Stomach smooth muscle (tissue), 2 donors: ENCODE results near the gene GPR176.

Experiments used
- H3K27ac ChIP-seq: one replicate; pipeline ENCODE4 v1.7.0; 2013; ENCODE audit warnings: mild to moderate bottlenecking, low read length, inconsistent platforms
- H3K27me3 ChIP-seq, 2 donors: one replicate each; pipeline ENCODE4 v1.7.0; 2013; ENCODE audit warnings: low read length in 2 of 2; ENCODE audit not compliant: insufficient read depth in 2 of 2, control insufficient read depth in 1 of 2
- H3K36me3 ChIP-seq, 2 donors: one replicate each; pipeline ENCODE4 v1.7.0; 2013; ENCODE audit warnings: low read length in 2 of 2; ENCODE audit not compliant: control insufficient read depth in 2 of 2, insufficient read depth in 2 of 2
- H3K4me1 ChIP-seq: one replicate; pipeline ENCODE4 v1.7.0; 2013; ENCODE audit warnings: low read length; ENCODE audit not compliant: control insufficient read depth, insufficient read depth
- H3K4me3 ChIP-seq, 2 donors: one replicate each; pipeline ENCODE4 v1.7.0; 2013; ENCODE audit warnings: low read length in 2 of 2
- H3K9ac ChIP-seq, 2 donors: one replicate each; pipeline ENCODE4 v1.7.0; 2013; ENCODE audit warnings: low read length in 2 of 2, mild to moderate bottlenecking in 1 of 2
- H3K9me3 ChIP-seq, 2 donors: one replicate each; pipeline ENCODE4 v1.7.0; 2013; ENCODE audit warnings: low read length in 2 of 2; ENCODE audit not compliant: control insufficient read depth in 2 of 2
- donor health status: healthy.
- donor health status: Pancreatic carcinoma.

The GPR176 gene

GRCh38 chr15:39859636-39860035 lies 60.4 kb downstream of the GPR176 start:
- H3K9me3 ChIP-seq = no peaks in the 10 kb centered on the region
- H3K9ac ChIP-seq = no peak overlapping the region
- H3K27ac ChIP-seq = no peak overlapping the region
- no peaks in the 10 kb centered on the region for H3K36me3 ChIP-seq
- no peak overlapping the region for H3K4me3 ChIP-seq
- no peaks in the 10 kb centered on the region for H3K27me3 ChIP-seq
- no peaks in the 10 kb centered on the region for H3K4me1 ChIP-seq

DNA sequence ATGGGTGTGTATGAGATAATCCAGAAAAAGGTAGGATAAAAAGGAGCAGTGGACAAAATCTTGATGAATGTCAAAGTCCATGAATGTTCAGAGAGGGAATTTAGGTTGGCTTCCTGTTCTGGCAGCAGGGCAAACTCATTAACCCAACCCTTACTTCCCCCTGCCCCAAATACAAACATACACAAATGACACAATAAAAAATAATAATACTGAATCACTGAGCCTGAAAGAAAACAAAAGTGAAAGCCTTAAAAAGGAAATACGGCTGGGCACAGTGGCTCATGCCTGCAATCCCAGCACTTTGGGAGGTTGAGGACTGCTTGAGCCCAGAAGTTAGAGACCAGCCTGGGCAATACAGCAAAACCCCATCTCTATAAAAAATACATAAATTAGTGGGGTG lies 62.9 kb downstream of the GPR176 start:
- H3K36me3 ChIP-seq = no peaks in the 10 kb centered on the region
- no peaks in the 10 kb centered on the region for H3K4me1 ChIP-seq
- H3K27ac ChIP-seq = no peak overlapping the region
- H3K27me3 ChIP-seq = no peaks in the 10 kb centered on the region
- H3K9ac ChIP-seq = no peak overlapping the region
- H3K4me3 ChIP-seq = no peak overlapping the region
- no peaks in the 10 kb centered on the region for H3K9me3 ChIP-seq

DNA sequence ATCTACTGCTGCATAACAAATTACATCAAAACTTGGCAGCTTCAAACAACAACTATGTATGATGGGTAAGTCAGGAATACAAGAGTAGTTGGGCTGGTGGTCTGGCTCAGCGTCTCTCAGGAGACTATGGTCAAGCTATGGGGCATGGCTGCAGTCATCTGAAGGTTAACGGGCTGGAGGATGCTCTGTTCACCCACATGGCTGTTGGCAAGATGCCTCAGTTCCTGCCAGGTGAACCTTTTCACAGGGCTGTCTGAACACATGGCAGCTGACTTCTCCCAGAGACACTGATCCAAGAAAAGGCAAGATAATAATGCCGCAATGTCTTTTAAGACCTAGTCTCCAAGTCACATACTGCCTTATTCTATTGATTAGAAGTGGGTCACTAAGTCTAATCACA lies 63.7 kb downstream of the GPR176 start:
- Histone ChIP-seq H3K9ac (no peak overlapping the region), H3K27me3 (no peaks in the 10 kb centered on the region), H3K9me3 (no peaks in the 10 kb centered on the region), H3K4me3 (no peak overlapping the region), H3K27ac (no peak overlapping the region), H3K36me3 (no peaks in the 10 kb centered on the region), H3K4me1 (no peaks in the 10 kb centered on the region)

GRCh38 chr15:39855400-39855799 lies 64.7 kb downstream of the GPR176 start:
- Histone ChIP-seq H3K27me3 (no peaks in the 10 kb centered on the region), H3K4me1 (no peaks in the 10 kb centered on the region), H3K27ac (no peak overlapping the region), H3K36me3 (no peaks in the 10 kb centered on the region), H3K9me3 (no peaks in the 10 kb centered on the region), H3K9ac (no peak overlapping the region), H3K4me3 (no peak overlapping the region)

DNA sequence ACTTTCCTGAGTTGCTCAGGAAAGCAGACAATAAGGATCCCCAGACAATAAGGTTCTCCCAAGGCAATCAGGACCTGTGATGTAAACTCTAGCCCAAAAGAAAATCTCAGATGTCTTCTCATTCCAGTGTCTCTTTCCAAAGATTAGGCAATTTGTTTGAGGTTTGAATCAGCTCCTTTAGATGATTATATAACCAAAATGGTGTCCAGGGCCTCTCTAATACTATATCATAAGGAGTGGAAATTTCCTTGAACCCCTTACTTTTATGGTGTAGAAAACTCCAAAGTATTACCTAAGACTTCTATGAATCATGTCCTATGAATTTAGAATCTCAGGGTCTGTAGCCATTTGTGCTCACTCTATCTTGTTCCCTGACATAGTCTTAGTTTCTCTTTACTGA lies 65.9 kb downstream of the GPR176 start:
- Histone ChIP-seq H3K36me3 (no peaks in the 10 kb centered on the region), H3K9me3 (no peaks in the 10 kb centered on the region), H3K4me3 (no peak overlapping the region), H3K27me3 (no peaks in the 10 kb centered on the region), H3K4me1 (no peaks in the 10 kb centered on the region), H3K27ac (no peak overlapping the region), H3K9ac (no peak overlapping the region)

DNA sequence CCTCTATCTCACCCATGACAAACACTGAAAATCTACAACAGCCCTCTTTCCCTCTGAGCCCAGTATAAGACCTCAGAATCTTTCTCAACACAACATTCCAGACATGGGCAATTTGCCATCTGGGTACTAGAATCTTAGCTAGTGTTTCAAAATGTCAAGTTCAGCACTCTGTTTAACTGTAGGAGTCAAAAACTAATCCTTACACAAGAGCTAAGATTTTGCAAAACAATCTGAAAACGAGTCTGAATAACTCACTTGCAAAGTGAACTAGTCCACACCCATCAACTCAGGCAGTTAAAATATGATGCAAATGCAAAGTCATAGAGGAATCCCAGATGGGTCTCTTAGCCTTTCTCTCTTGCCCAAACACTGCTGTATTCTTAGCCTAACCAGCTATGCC lies 67.8 kb downstream of the GPR176 start:
- no peaks in the 10 kb centered on the region for H3K36me3 ChIP-seq

GRCh38 chr15:39851500-39852092 lies 68.5 kb downstream of the GPR176 start:
- no peaks in the 10 kb centered on the region for H3K9me3 ChIP-seq
- no peak overlapping the region for H3K27ac ChIP-seq
- H3K27me3 ChIP-seq = no peaks in the 10 kb centered on the region
- no peaks in the 10 kb centered on the region for H3K36me3 ChIP-seq
- H3K4me1 ChIP-seq = no peaks in the 10 kb centered on the region
- no peak overlapping the region for H3K4me3 ChIP-seq
- H3K9ac ChIP-seq = no peak overlapping the region

More for the DNA sequence above, 67.8 kb downstream of the GPR176 start:
- Histone ChIP-seq H3K27ac (no peak overlapping the region), H3K9ac (no peak overlapping the region), H3K4me1 (no peaks in the 10 kb centered on the region), H3K4me3 (no peak overlapping the region), H3K9me3 (no peaks in the 10 kb centered on the region), H3K27me3 (no peaks in the 10 kb centered on the region)

- H3K27ac ChIP-seq = no peak overlapping the region
- no peaks in the 10 kb centered on the region for H3K9me3 ChIP-seq
- no peaks in the 10 kb centered on the region for H3K36me3 ChIP-seq
- H3K4me3 ChIP-seq = no peak overlapping the region
- no peak overlapping the region for H3K9ac ChIP-seq
- no peaks in the 10 kb centered on the region for H3K4me1 ChIP-seq
- no peaks in the 10 kb centered on the region for H3K27me3 ChIP-seq
Observed at GRCh38 chr15:39850436-39850835, 69.6 kb downstream of the GPR176 start.

- Histone ChIP-seq H3K36me3 (no peaks in the 10 kb centered on the region), H3K9ac (no peak overlapping the region), H3K4me3 (no peak overlapping the region), H3K4me1 (no peaks in the 10 kb centered on the region), H3K27me3 (no peaks in the 10 kb centered on the region), H3K9me3 (no peaks in the 10 kb centered on the region), H3K27ac (no peak overlapping the region)
Observed at GRCh38 chr15:39846108-39846507, 74.0 kb downstream of the GPR176 start.

GRCh38 chr15:39845582-39845981 lies 74.5 kb downstream of the GPR176 start:
- Histone ChIP-seq H3K27ac (no peak overlapping the region), H3K9me3 (no peaks in the 10 kb centered on the region), H3K4me3 (no peak overlapping the region), H3K9ac (no peak overlapping the region), H3K36me3 (no peaks in the 10 kb centered on the region), H3K27me3 (no peaks in the 10 kb centered on the region), H3K4me1 (no peaks in the 10 kb centered on the region)

- H3K4me1 ChIP-seq = no peaks in the 10 kb centered on the region
- no peak overlapping the region for H3K4me3 ChIP-seq
- H3K9me3 ChIP-seq = no peaks in the 10 kb centered on the region
- H3K27ac ChIP-seq = no peak overlapping the region
- H3K36me3 ChIP-seq = no peaks in the 10 kb centered on the region
- H3K27me3 ChIP-seq = no peaks in the 10 kb centered on the region
- no peak overlapping the region for H3K9ac ChIP-seq
Observed at GRCh38 chr15:39843565-39843964, 76.5 kb downstream of the GPR176 start.
